ENCODE results near the gene PGAM5. TPM values are rescaled to one million over a fixed set of nuclear protein-coding genes. Genes with fewer than 3 reads are reported as not detected.

Gene PGAM5
- 46.9 and 88.0 TPM in 2 replicates for total RNA-seq

GRCh38 chr12:132710405-132711079 is at the start of gene PGAM5:
Gene PGAM5, plus strand, starts transcription at chr12:132710842. Its CDS starts 35 bp downstream, at chr12:132710877.

GRCh38 chr12:132687211-132688164 is 23.2 kb upstream of the PGAM5 start, which contains the start of the genes POLE and PXMP2:
Gene POLE, minus strand, starts transcription at chr12:132687342. Its CDS starts 27 bp downstream, at chr12:132687315.
Gene PXMP2, plus strand, starts transcription at chr12:132687587. Its CDS starts 84 bp downstream, at chr12:132687671.

GRCh38 chr12:132761032-132761920 is 50.6 kb downstream of the PGAM5 start, which contains the start of gene ANKLE2:
Gene ANKLE2, minus strand, starts transcription at chr12:132761832. Its CDS starts 34 bp downstream, at chr12:132761798.

Other genes starting within 250 kb of the PGAM5 start
- 23.5 and 27.3 TPM in 2 replicates for gene FBRSL1, start 220.7 kb upstream of the PGAM5 start, total RNA-seq
- not detected in 2 replicates for gene LRCOL1, start 100.3 kb upstream of the PGAM5 start, total RNA-seq
- not detected in 2 replicates for gene P2RX2, start 92.1 kb upstream of the PGAM5 start, total RNA-seq
- 19.7 and 20.1 TPM in 2 replicates for gene POLE, start 23.5 kb upstream of the PGAM5 start, total RNA-seq
- 40.2 and 44.5 TPM in 2 replicates for gene PXMP2, start 23.3 kb upstream of the PGAM5 start, total RNA-seq
- 60.3 and 72.7 TPM in 2 replicates for gene ANKLE2, start 51.0 kb downstream of the PGAM5 start, total RNA-seq
- 39.9 and 56.2 TPM in 2 replicates for gene GOLGA3, start 118.0 kb downstream of the PGAM5 start, total RNA-seq
- 24.0 and 26.2 TPM in 2 replicates for gene CHFR, start 176.8 kb downstream of the PGAM5 start, total RNA-seq
- 2.8 and 3.7 TPM in 2 replicates for gene ZNF605, start 245.5 kb downstream of the PGAM5 start, total RNA-seq